HG03039 (cell line): ENCODE measurements around the gene EARS2.
"Not testable (repeated sequence)": the region's sequence is repeated elsewhere in the genome, so short reads cannot be mapped to it uniquely, and the experiment has no call there.

ENCODE experiments used
- ATAC-seq: cut with Tn5 transposase; IDR thresholded peaks from one replicate; pipeline ENCODE4 v1.9.1; 2021; ENCODE audit warnings: mild to moderate bottlenecking, moderate library complexity; ENCODE audit not compliant: unreplicated experiment

Gene EARS2

GRCh38 chr16:23485257-23485614 lies 71.9 kb downstream of the EARS2 start:
- no peak for ATAC-seq

DNA sequence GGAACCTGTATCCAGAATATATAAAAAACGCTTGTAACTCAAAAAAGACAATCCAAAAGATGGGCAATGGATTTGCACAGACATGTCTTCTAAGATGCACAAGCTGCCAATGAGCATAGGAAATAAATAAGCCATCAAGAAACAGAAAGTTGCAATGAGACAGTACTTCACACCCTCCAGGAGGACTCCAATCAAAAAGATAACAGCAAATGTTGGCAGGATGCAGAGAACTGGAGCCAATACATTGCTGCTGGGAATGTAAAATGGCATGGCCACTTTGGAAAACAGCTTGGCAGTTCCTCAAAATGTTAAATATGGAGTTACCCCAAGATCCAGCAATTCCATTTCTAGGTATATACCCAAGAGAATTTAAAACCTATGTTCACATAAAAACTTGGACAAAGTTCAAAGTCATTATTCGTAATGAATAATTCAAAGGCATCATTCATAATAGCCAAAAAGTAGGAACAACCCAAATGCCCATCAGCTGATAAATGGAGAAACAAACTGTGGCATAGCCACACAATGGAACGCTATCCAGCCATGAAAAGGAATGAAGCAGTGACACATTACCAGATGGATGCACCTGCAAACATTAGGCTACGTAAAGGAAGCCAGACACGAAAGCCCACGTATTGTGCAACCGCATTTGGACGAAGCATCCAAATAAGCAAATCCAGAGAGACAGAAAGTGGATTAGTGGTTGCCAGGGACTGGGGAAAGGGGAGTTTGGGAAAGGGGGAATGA lies 72.5 kb downstream of the EARS2 start:
- ATAC-seq, result no peak

- ATAC-seq, result not testable (repeated sequence)
Measured at GRCh38 chr16:23483492-23483891, 73.7 kb downstream of the EARS2 start.

DNA sequence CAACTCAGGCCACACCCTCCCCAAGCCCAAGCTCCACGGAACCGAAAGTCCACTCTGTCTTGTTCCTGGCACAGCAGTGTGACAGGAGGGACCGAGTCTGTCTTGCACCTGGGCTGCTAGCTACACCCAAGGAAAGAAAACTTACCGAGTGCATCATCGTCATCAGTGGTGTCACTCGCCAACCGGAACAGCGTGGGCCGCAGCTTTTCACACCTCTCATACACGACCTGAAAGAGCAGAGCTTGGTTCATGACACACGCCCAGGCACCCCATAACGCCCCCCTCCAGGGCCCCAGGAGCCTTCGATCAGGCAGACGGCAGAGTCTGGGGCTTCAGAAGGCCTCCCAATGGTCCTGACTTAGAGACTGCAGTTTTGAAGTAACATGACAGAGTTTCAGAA lies 74.4 kb downstream of the EARS2 start:
- no peak for ATAC-seq

GRCh38 chr16:23480257-23480656 lies 76.9 kb downstream of the EARS2 start:
- no peak for ATAC-seq

DNA sequence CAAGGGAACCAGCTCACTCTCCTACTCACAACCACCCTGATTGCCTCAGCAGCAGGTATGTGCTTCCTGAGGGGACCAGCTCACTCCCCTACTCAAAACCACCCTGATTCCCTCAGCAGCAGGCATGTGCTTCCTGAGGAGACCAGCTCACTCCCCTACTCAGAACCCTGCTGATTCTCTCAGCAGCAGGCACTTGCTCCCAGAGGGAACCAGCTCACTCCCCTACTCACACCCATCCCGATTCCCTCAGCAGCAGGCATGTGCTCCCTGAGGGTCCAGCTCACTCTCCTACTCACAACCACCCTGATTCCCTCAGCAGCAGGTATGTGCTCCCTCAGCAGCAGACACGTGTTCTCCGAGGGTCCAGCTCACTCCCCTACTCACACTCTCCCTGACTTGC lies 78.0 kb downstream of the EARS2 start:
- ATAC-seq, result no peak

DNA sequence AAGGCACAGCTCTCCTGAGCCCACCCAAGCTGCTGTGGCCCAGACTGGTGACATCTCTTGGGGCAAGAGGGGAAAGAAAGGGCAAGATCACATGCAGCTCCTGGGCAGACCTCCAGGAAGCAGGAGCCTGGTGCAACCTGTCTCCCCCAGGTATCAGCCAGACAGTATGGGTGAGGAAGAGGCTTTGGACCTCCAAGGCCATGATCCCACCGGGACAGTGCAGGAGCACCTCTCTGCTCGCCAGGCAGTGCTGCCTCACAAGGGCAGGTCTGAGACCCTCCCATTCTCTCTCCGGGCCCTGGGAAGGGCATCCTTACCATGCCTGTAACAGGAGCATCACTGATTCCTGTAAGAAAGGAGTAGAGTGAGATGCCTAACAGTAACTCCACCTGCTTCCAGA lies 78.6 kb downstream of the EARS2 start:
- ATAC-seq, result no peak

GRCh38 chr16:23476289-23476688 lies 80.9 kb downstream of the EARS2 start:
- ATAC-seq, result no peak
